ENCODE measurements around the gene INPP5E.

The INPP5E gene

DNA sequence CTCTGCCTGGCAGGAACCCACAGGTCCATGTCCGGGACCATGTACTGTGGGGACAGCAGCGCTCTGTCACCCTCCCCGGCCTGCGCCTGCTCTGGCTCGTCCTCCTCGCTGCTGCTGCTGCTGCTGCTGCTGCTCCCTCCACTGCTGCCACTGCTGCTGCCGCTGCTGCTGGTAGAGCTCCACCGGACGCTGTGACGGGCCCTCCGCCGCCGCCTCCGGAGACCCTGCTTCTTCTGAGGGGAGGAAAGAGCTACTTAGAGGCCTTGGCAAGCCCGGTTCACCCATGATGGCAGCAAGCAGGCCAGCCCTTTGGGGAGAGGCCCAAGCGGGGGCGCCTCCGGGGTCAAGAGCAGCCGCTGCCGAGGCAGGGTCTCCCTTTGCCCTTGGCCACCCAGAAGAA, 56.2 kb downstream of the INPP5E start:
- Mint-ChIP-seq H3K4me3 (no peak overlapping the region), H3K27ac (no peak overlapping the region), H3K27me3 (no peaks in the 10 kb centered on the region), H3K9me3 (no peaks in the 10 kb centered on the region), H3K4me1 (peaks cover 34% of the 10 kb centered on the region)
- DNase-seq (no peak), ATAC-seq (no peak)

DNA sequence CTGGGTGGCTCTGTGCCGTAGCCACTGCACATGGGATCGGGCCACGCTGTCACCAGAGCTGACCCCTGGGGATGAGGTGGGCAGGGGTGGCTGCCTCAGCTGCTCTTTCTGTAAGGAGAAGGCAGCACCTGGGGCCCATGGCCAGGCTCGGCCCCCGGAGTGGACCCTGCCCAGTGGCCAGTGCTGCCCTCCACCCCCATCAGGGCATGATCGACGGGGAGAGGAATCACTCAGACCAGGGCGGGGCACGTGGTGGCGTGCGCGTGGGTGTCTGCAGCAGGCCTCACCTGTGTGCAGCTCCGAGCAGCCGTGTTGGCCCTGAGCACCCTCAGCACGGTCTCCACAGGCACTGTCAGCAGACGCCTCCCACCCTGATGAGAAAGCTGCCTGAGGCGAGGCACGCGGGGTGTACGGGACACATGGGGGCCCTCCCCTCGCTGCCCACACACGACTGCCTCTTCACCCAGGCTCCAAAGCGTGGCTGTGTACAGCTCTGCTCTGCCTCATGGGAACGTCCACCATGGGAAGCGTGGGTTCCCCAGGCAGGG, 57.6 kb downstream of the INPP5E start:
- no peaks in the 10 kb centered on the region for H3K9me3 Mint-ChIP-seq

DNA sequence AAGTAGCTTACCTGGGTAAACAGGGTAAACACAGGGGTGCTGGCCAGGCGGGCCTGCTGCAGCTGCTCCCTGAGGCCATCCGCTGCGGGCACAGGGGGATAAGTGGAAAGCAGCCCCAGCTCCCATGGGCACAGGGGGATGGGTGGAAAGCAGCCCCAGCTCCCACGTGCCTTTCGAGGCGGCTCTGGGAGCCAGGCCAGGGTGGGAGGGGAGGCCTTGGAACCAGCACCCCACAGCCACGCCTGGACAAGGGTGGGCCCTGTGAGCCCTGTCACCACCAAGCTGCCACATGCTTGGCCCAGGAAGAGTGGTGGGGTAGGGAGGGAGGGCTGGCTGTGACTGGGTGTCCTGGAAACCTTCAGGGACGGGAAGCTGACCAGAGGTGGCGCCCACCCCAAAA, 58.3 kb downstream of the INPP5E start:
- no peak for ATAC-seq
- no peak for DNase-seq
- no peak overlapping the region for H3K4me3 Mint-ChIP-seq
- peaks cover 26% of the 10 kb centered on the region for H3K4me1 Mint-ChIP-seq
- H3K27me3 Mint-ChIP-seq = no peaks in the 10 kb centered on the region
- H3K27ac Mint-ChIP-seq = no peak overlapping the region
- H3K9me3 Mint-ChIP-seq = no peaks in the 10 kb centered on the region

More for the DNA sequence above, 57.6 kb downstream of the INPP5E start:
- no peak overlapping the region for H3K4me3 Mint-ChIP-seq
- peaks cover 28% of the 10 kb centered on the region for H3K4me1 Mint-ChIP-seq
- ATAC-seq = no peak
- H3K27ac Mint-ChIP-seq = peak overlapping the region in 1 of 2 donors; percentile 59
- H3K27me3 Mint-ChIP-seq = no peaks in the 10 kb centered on the region
- no peak for DNase-seq

DNA sequence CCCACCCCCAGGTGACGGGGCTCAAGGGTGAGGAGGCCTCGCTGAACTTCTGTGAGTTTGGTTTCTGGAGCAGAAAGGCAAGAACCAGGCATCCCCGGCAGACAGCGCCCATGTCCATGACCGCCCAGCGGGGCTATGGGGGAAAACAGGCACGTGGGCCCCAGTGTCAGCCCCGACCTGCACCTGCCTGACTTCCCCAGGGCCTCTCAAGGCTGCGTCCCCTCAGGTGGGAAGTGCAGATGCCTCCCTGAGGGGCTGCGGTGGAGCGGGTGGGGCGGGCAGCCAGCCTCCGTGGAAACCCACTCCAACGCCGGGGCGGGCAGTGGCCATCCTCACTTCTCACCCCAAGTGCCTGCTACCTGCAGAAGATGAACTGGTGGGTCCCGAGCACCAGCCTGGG, 59.3 kb downstream of the INPP5E start:
- Mint-ChIP-seq H3K27ac (no peak overlapping the region), H3K27me3 (no peaks in the 10 kb centered on the region), H3K4me3 (no peak overlapping the region), H3K9me3 (no peaks in the 10 kb centered on the region), H3K4me1 (peaks cover 16% of the 10 kb centered on the region)
- DNase-seq (no peak), ATAC-seq (no peak)

DNA sequence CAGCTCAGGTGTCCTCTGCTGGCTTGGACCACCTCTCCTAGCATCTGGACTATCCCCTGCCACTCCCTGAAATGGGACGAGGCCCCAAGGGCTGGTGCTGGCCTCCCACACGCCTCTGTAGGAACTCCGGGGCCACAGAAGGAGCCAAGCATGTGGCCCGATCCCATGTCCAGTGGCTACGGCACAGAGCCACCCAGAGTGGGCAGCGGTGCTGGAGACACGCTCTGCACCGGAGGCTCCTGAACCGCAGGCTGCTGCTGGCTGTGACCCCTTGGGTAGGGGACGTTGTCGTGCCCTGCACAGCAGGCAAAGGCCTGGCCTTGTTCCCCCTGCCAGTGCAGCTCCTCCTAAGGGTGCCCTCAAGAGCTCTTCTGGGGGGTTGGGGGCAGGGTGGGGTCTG, 59.8 kb downstream of the INPP5E start:
- H3K4me1 Mint-ChIP-seq = peaks cover 11% of the 10 kb centered on the region
- no peaks in the 10 kb centered on the region for H3K27me3 Mint-ChIP-seq
- DNase-seq = no peak
- ATAC-seq = no peak
- H3K9me3 Mint-ChIP-seq = no peaks in the 10 kb centered on the region
- no peak overlapping the region for H3K4me3 Mint-ChIP-seq
- H3K27ac Mint-ChIP-seq = no peak overlapping the region

DNA sequence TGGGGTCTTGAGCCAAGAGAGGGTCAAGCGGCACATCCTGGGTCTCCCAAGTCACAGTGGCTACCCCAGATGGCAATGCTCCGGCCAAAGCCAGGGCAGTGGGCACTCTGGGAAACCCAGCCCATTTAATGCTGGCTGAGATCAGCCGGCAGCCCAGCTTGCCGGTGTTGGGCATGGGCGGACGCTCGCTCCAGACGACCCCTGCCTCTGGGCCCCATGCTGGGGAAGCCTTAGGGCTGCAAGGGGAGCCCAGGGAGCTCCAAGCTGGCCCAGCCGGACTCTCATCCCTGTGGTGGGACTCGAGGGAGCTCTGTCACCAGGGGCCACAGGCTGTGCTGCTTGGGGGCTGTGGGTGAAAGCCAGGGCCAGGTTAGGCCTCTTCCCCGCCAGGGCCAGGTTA, 60.2 kb downstream of the INPP5E start:
- Mint-ChIP-seq H3K27ac (no peak overlapping the region), H3K4me1 (peaks cover 6% of the 10 kb centered on the region), H3K27me3 (no peaks in the 10 kb centered on the region), H3K4me3 (no peak overlapping the region), H3K9me3 (no peaks in the 10 kb centered on the region)
- no peak for DNase-seq
- ATAC-seq = no peak

DNA sequence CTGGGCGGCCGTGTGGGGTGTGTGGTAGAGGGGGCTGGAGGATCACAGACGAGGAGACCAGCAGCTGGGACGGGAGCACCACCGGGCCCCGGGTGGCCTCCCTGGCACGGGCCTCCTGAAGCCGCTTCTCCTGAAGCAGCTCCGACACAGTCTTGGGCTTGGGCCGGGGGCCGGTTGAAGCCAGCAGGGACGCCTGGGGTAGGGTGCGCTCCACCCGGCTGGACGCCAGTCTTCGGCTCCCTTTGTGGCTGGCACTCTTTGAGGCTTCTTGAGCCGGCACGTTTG, 60.7 kb downstream of the INPP5E start:
- Mint-ChIP-seq H3K27ac (no peak overlapping the region), H3K27me3 (no peaks in the 10 kb centered on the region), H3K4me1 (peaks cover 2% of the 10 kb centered on the region), H3K4me3 (no peak overlapping the region), H3K9me3 (no peaks in the 10 kb centered on the region)
- DNase-seq = no peak
- ATAC-seq = no peak

Measured in stimulated activated naive CD8-positive, alpha-beta T cell treated with anti-CD3 and anti-CD28 coated beads, Interleukin-15, amount 100 ng/mL, for 72 hours (primary cell).